SK-N-MC (cell line): Measurements from ENCODE around the gene KLHL13.

Experiments
- EZH2 ChIP-seq: fragments of 200-600 bp; sonication (generic); IDR thresholded peaks from one replicate; pipeline ENCODE4 v1.6.1; 2017; ENCODE audit warnings: antibody characterized with exemption
- POLR2AphosphoS5 ChIP-seq: IDR thresholded peaks from 2 replicates; pipeline ENCODE4 v1.6.1; 2012; ENCODE audit warnings: mild to moderate bottlenecking, low read depth, low read length, borderline replicate concordance

DNA sequence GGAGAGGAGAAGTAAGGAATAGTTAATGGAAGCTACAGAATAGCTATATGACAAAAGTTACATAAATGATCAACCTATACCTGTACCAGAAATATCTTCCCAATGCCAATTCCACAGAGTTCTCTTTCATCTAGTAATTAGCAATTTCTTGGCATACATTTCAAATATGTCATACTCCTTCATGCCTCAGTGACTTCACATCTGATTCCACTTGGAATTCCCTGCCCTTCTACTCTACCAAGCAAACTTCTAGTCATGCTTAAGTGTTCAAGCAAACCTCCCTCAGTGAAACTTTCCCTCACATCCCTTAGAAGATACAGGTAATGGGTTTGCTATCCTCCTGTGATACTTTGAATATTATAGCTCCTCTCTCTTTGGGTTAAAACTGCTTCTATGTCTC, 127.1 kb downstream of the KLHL13 start:
- TF ChIP-seq EZH2 (no peak), POLR2AphosphoS5 (no peak)
